GM21526 (cell line): ENCODE data around the gene MEN1.
"Not testable (repeated sequence)": the region's sequence is repeated elsewhere in the genome, so short reads cannot be mapped to it uniquely, and the experiment has no call there.

Source experiments
- ATAC-seq: cut with Tn5 transposase; IDR thresholded peaks from one replicate; pipeline ENCODE4 v1.9.1; 2021; ENCODE audit warnings: moderate library complexity; ENCODE audit not compliant: unreplicated experiment, low FRiP score

The MEN1 gene

GRCh38 chr11:64846998-64847666 lies 36.8 kb upstream of the MEN1 start:
- ATAC-seq = no peak

DNA sequence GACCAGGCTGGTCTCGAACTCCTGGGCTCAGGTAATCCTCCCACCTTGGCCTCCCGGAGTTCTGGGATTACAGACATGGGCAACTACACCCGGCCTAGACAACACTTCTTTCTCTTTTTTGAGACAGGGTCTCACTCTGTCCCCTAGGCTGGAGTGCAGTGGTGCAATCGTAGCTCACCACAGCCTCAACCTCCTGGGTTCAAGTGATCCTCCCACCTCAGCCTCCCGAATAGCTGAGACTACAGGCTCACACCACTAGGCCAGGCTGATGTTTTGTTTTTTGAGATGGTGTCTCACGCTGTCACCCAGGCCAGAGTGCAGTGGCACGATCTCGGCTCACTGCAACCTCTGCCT lies 35.4 kb upstream of the MEN1 start:
- not testable (repeated sequence) for ATAC-seq

DNA sequence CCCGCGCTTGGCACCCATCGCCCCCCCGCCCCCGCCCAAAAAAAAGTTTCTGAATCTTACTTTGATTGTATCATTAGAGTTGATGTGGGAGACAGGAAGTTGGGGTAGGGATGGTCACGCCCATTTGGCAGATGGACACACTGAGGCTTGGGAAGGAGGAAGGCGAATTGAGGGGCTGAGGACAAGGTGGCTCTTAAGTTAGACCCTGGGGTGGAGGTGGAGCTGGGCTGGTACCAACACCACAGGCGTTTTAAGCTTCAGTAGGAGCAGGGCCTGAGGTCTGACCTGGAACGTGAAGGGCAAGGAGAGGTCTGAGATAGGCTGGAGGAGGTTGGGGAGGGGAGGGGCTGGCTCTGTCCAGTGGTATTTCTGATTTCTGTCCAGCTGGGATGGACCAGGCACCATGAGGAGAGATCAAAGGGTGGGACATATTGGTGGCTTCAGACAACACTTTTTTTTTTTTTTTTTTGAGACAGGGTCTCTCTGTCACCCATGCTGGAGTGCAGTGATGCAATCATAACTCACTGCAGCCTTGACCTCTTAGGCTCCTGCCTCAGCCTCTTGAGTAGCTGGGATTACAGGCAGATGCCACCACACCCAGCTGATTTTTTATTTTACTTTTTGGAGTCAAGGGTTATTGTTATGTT lies 34.9 kb upstream of the MEN1 start:
- no peak for ATAC-seq

- no peak for ATAC-seq
Observed at GRCh38 chr11:64844330-64845128, 34.2 kb upstream of the MEN1 start, which contains the start of gene CDC42BPG. TSS of gene CDC42BPG (minus strand) at chr11:64844653. CDS start at chr11:64844569, 84 bp downstream.

DNA sequence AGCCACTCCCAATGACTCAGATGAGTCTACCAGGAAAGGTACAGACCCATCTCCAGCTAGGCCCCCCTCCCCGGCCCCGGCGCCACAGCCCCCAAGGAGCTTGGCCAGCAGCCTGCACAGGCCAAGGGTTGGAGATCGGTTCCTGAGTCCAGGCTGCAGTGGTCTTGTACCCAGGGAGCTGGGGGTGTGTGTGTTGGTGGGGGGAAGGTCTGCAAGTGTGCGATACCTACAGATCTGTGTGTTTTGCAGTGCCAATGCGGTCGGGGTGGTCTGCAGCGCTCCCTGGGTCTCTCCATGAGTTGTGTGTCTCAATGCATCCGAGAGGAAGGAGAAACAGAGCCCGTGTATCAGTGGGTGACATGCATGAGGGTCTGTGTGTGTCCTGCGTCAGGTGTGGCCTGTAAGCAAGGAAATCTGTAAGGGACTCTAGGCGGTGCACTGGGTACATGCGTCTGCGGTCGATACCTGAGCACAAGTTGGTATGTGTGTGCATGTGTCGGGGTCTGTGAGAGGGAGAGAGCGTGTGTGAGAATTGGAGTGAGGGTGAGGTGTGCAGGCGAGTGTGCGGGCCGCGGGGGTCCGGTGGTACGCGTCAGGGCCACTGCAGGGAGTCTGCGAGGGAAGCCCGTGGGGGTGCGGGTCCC lies 33.5 kb upstream of the MEN1 start:
- ATAC-seq = no peak

DNA sequence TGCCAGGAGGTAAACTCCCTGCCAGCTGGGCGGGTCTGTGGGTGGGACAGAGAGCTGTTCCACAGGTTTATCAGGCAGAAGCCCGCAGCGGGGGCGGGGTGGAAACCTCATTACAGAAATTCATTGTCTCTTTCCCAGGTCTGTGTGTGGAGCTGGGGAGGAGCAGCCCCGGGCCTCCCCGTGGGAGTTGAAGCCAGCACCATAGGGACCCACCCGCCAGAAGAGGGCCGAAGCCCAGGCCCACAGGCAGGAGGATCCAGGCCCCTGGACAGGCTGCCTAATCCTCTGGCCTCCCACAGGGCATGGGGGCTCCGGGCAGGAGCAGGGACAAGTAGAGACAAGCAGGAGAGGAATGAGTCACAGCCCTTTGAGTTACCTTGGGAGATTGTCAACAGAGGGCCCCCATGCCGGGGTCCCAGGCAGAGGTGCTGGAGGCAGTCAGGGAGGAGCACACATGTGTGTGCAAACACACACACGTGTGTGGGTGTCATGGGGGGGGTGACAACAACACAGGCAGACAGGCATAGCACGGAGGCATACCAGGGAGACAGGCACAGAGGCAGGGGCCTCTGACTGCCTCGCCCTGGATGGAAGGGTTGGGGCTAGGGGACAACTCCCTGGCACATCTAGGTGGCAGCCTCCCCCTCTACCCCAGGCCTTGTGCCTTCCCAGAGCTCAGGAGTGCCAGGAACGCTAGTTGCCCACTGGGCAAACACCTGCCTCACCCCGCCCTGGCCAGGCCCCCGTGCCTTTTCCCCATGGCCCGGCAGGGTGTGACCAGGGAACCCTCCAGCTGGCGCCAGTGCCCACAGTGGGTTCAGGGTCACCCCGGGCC lies 32.7 kb upstream of the MEN1 start:
- ATAC-seq = no peak

- ATAC-seq = no peak
Observed at GRCh38 chr11:64842366-64842759, 32.0 kb upstream of the MEN1 start.

DNA sequence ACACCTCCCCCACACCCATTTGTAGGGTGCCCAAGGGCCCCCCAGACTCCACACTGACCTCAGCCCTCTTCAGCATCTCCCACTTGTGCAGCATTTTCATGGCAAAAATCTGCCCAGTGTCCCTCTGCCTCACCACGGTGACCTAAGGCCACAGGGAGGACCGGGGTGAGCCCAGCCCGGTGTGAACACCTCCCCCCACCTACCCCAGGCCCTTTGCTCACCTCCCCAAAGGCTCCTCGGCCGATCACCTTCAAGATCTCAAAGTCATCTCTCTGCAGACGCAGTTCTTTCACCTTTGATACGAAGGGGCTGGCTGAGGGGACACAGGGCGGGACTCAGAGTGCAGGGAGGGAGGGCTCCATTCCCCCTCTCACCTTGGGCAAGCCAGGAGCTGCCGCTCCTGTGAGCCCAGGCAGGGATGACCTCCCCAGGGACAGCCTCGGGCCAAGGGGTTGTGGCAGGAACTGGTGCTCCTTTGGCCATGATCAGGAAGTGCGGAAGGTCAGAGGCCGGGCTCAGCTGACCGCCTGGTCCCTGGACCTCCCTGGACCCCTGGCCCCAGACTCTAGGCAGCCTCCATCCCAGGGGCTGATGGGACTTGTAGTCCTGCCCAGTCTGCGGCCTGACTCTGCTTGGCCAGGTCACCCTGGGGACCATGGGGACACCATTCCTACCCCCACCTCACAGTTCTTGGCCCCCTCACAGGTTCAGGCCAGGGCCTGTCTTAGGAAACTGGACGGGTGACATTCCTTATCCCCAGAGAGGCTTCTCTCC lies 31.4 kb upstream of the MEN1 start:
- ATAC-seq = no peak

- ATAC-seq = no peak
Observed at GRCh38 chr11:64839887-64840782, 29.8 kb upstream of the MEN1 start.

DNA sequence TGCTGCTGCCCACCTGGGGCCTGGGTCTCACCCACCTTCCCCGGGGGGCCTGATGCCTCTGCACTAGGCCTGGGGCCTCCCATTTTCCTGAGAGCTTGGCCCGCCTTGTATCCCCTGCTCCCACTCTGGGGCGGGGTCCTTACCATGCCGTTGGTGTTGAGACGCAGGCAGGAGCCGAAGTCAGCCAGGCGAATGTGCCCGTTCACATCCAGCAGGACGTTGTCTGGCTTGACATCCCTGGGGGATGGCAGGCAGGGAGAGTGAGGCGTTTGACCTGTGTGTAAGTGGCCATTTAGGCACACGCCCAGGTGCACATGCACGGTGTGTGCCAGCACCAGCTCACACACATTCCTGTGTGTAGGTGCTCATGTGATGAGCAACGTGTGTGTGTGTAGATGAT lies 29.0 kb upstream of the MEN1 start:
- no peak for ATAC-seq

- no peak for ATAC-seq
Observed at GRCh38 chr11:64838600-64839334, 28.4 kb upstream of the MEN1 start.

DNA sequence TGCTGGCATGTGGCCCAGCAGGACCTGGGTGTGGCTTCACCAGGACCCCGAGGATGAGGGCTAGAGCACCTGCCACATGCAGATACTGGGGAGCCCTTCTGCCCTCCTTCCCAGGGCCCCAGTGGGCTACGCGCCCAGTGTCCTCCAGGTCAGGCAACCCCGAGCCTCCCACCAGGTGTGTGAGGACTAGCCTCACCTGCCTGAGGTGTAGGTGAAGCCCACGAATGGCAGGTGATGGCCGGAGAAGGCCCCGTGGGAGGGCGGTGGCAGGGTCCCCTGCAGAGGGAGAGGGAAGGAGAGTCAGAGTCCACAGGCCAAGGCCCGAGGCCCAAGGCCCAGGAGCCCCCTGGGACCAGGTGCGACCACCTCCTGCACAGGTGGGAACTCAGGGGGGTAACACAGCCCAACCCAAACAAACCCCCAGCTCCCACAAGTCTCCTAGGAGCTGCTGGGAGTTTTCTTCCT lies 27.6 kb upstream of the MEN1 start:
- ATAC-seq = no peak

DNA sequence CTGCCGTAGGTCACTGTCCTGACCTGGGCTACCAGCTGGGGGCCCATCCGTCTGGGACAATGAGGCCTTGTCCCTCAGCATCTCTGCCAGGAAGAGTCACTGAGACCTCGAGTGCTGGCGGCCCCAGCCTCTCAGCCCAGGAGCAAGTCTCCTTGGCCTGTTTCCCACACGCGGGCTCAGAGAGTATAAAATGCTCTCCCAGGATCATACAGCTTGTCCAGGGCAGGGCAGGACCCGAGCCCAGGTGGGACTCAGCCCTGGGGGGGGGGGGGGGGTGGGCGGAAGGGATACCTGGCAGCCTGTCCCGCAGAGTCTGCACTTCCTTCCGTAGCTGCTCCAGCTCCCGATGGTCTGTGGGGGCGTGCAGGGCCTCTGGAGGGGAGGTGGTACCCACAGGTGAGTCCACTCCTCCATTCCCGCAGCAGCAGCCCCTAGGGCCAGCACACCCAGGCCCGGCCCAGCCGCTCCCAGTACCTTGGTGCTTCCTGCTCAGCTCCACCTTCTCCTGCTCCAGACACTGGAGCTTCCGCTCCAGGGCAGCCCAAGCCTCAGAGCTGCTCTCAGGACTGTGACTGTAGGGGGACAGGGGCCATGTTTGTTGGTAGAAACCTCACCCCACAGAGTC lies 26.2 kb upstream of the MEN1 start:
- no peak for ATAC-seq

DNA sequence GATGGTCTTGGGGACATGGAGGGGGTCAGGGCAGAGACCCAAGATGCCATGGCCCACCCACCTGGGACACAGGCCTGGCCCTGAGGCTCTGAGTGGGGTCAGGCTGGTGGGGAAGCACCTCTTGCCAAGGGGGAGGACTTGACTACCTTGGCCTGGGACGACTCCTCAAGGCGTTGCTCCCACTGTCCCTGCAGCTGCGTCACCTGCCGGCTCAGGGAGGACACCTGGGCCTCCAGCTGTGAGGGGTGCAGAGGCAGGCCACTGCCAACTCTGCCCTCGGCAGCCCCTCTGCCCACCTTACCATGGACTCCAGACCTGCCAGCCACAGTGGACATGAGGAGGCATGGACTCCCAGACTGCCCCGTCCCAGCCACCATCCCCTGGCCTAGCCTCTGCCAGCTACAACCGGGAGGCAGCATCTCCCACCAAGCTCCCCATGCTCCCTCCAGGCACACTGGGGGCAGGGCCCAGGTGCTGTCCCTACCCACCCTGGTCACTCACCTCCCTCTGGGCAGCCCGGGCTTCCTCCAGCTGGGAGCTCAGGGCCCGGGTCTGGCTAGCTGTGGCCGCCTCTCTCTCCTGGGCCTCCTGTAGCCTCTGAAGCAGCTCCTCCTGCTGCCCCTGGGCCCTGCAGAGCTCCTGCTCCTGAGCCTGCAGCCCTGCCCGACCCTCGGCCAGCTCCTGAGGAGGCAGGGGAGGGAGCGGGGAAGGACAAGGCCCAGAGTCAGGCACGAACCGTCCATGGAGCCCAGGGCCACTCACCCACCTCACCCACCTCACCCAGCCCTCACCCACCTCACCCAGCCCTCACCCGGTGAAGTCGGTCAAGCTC lies 25.5 kb upstream of the MEN1 start:
- ATAC-seq = no peak

GRCh38 chr11:64834723-64835615 lies 24.6 kb upstream of the MEN1 start:
- ATAC-seq = no peak
